Mesodermal cell (in vitro differentiated cells): ENCODE data around the gene NKG7.

Source experiments
- H3K27ac ChIP-seq: 2 replicates; pipeline ENCODE4 v1.7.0; 2013; ENCODE audit warnings: mild to moderate bottlenecking, low read depth, low read length, moderate library complexity; ENCODE audit not compliant: severe bottlenecking
- H3K36me3 ChIP-seq: 2 replicates; pipeline ENCODE4 v1.7.1; 2013; ENCODE audit warnings: mild to moderate bottlenecking, low read length, moderate library complexity; ENCODE audit not compliant: control insufficient read depth, insufficient read depth
- H3K4me1 ChIP-seq: one replicate; pipeline ENCODE4 v1.7.1; 2013; ENCODE audit warnings: mild to moderate bottlenecking, low read length; ENCODE audit not compliant: insufficient read depth, control insufficient read depth, poor library complexity, severe bottlenecking
- H3K4me3 ChIP-seq: 2 replicates; pipeline ENCODE4 v1.7.0; 2013; ENCODE audit warnings: low read length, control low read depth, mild to moderate bottlenecking; ENCODE audit not compliant: insufficient read depth, poor library complexity, severe bottlenecking; ENCODE audit errors: extremely low read depth
- H3K9me3 ChIP-seq: 2 replicates; pipeline ENCODE4 v1.7.1; 2013; ENCODE audit warnings: mild to moderate bottlenecking, low read length, moderate library complexity; ENCODE audit not compliant: control insufficient read depth
- WGBS, 2 experiments: methylation state at CpG; one replicate each; pipeline ENCODE4 v1.1.5; 2013; ENCODE audit warnings: missing lambda C conversion rate in 2 of 2; ENCODE audit not compliant: insufficient coverage in 2 of 2; 5-methylcytosine and 5-hydroxymethylcytosine counted together

Gene NKG7

GRCh38 chr19:51359294-51359693 is 13.2 kb downstream of the NKG7 start:
- Histone ChIP-seq H3K4me3 (no peak overlapping the region), H3K9me3 (no peaks in the 10 kb centered on the region), H3K27ac (no peak overlapping the region), H3K36me3 (no peaks in the 10 kb centered on the region), H3K4me1 (peaks cover 26% of the 10 kb centered on the region)
- WGBS, 2 experiments = 90 to 100% methylated on average over 2 of the region's 4 CpGs

DNA sequence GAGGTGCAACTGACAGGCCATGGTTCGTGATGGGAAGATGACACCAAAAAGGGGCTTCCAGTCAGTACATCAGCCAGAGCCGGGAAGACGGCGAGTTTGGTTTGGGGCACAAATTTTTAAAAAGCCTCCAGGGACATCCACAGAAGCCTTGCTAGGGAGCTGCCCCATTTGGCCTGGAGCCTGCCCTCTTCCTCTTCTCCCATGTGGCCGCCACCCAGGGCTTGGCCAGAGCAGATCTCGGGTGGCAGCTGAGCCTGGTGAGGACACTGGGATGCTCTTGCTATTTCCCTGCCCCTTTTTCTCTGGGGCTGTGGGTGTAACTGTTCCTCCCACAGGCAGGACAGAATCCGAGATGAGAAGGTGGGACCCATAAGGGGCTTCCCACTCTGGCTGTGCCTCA is 14.5 kb downstream of the NKG7 start:
- H3K36me3 ChIP-seq = no peaks in the 10 kb centered on the region
- H3K4me1 ChIP-seq = peaks cover 20% of the 10 kb centered on the region
- no peak overlapping the region for H3K4me3 ChIP-seq
- no peak overlapping the region for H3K27ac ChIP-seq
- WGBS, 2 experiments = 94 to 97% methylated on average over 5 to 6 of the region's 7 CpGs
- H3K9me3 ChIP-seq = no peaks in the 10 kb centered on the region

- Histone ChIP-seq H3K4me3 (no peak overlapping the region), H3K36me3 (peaks cover under 1% of the 10 kb centered on the region), H3K9me3 (no peaks in the 10 kb centered on the region), H3K27ac (no peak overlapping the region), H3K4me1 (peaks cover 12% of the 10 kb centered on the region)
- 90 to 97% methylated on average over 5 of the region's 10 CpGs for WGBS, 2 experiments
Observed at GRCh38 chr19:51356159-51356801, 16.2 kb downstream of the NKG7 start.

GRCh38 chr19:51354742-51355148 is 17.7 kb downstream of the NKG7 start:
- Histone ChIP-seq H3K4me3 (no peak overlapping the region), H3K4me1 (peaks cover 16% of the 10 kb centered on the region), H3K27ac (peak overlapping the region; percentile 92), H3K9me3 (no peaks in the 10 kb centered on the region), H3K36me3 (peaks cover 6% of the 10 kb centered on the region)
- 0% methylated on average over 2 of the region's 8 CpGs; no CpG with 5 or more reads in 1 of the 2 experiments for WGBS, 2 experiments

DNA sequence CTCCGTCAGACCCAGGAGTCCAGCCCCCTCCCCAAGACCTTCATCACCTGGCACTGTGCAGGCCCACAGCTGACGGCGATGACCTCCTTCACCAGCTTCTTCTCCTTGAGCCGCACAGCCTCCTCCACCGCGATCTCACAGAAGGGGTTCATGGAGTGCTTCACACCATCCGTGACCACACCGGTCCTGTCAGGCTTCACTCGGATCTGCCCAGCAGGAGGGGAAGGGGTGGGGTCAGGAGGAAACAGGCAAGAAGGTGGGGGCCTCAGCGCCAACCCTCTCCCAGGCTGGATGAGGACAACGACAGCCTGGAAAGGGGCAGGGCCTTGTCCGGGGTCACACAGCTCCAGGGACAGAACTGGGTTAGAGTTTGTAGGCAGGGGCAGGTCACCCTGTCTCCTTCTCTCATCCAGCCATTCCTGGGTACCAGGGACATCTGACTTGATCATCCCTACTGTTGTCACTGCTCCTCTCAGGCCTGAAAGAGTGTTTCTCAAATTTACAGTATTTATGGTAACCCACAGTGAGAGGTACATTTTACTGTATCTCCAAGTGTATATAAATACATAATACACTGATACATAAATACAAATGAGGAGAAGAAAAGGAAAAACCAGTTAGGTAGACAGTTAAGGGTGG is 18.2 kb downstream of the NKG7 start:
- Histone ChIP-seq H3K9me3 (no peaks in the 10 kb centered on the region), H3K27ac (peak overlapping the region; percentile 92), H3K4me1 (peaks cover 13% of the 10 kb centered on the region), H3K4me3 (no peak overlapping the region), H3K36me3 (peaks cover 6% of the 10 kb centered on the region)
- WGBS, 2 experiments = 65 to 69% methylated on average over 6 to 8 of the region's 12 CpGs

GRCh38 chr19:51352783-51353360 is 19.6 kb downstream of the NKG7 start:
- no peak overlapping the region for H3K27ac ChIP-seq
- no peaks in the 10 kb centered on the region for H3K9me3 ChIP-seq
- H3K4me1 ChIP-seq = peaks cover 10% of the 10 kb centered on the region
- H3K4me3 ChIP-seq = no peak overlapping the region
- 90 to 95% methylated on average over 14 to 15 of the region's 16 CpGs for WGBS, 2 experiments
- H3K36me3 ChIP-seq = peaks cover 6% of the 10 kb centered on the region

GRCh38 chr19:51351266-51351990 is 21.0 kb downstream of the NKG7 start:
- Histone ChIP-seq H3K9me3 (no peaks in the 10 kb centered on the region), H3K4me3 (no peak overlapping the region), H3K36me3 (peaks cover 6% of the 10 kb centered on the region), H3K4me1 (peaks cover 10% of the 10 kb centered on the region), H3K27ac (peak overlapping the region; percentile 41)
- WGBS, 2 experiments = 91 to 94% methylated on average over 11 of the region's 11 CpGs

- WGBS, 2 experiments = 81 to 85% methylated on average over 8 of the region's 10 CpGs
- peaks cover 5% of the 10 kb centered on the region for H3K4me1 ChIP-seq
- peaks cover 11% of the 10 kb centered on the region for H3K36me3 ChIP-seq
- no peak overlapping the region for H3K4me3 ChIP-seq
- no peak overlapping the region for H3K27ac ChIP-seq
- no peaks in the 10 kb centered on the region for H3K9me3 ChIP-seq
Observed at GRCh38 chr19:51347209-51347928, 25.1 kb downstream of the NKG7 start.

- no peak overlapping the region for H3K4me3 ChIP-seq
- H3K9me3 ChIP-seq = no peaks in the 10 kb centered on the region
- WGBS, 2 experiments = 87 to 89% methylated on average over 13 to 16 of the region's 17 CpGs
- H3K27ac ChIP-seq = no peak overlapping the region
- peaks cover 8% of the 10 kb centered on the region for H3K4me1 ChIP-seq
- peaks cover 11% of the 10 kb centered on the region for H3K36me3 ChIP-seq
Observed at GRCh38 chr19:51346742-51347141, 25.7 kb downstream of the NKG7 start.

DNA sequence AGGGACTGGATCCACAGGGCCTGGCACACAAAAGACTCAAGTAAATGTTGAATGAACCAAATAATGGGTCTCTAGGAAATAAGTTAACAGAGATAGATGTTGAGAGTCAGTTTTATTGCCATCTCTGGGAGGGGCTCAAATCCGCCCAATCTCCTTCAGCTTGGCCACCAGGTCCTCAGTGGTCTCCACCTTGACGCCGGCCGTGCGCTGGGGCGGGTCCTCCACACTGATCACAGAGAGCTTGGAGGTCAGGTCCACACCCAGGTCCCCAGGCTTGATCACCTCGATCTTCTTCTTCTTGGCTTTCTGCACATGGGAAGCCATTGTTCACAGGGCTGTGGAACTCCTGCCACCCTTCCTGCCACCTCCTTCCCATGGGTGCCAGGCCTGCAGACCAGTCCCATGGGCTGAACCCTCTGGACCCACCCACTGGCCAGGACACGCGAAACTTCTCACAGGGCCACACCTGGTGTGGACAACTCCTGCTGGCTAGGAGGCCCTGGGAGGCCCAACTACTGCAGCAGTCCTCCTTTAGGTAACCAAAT is 27.3 kb downstream of the NKG7 start:
- peaks cover 4% of the 10 kb centered on the region for H3K36me3 ChIP-seq
- 92 to 95% methylated on average over 6 to 9 of the region's 9 CpGs for WGBS, 2 experiments
- H3K4me1 ChIP-seq = peaks cover 7% of the 10 kb centered on the region
- H3K4me3 ChIP-seq = no peak overlapping the region
- H3K27ac ChIP-seq = no peak overlapping the region
- no peaks in the 10 kb centered on the region for H3K9me3 ChIP-seq
